Mesenchymal stem cell (in vitro differentiated cells and primary cell): ENCODE results near the gene TRIM28.

Experiments used
- DNase-seq: peaks from one replicate; pipeline ENCODE4 v3.0.0-alpha.2; 2013
- H2AFZ ChIP-seq: one replicate; pipeline ENCODE4 v1.6.1; 2013; ENCODE audit warnings: low read depth, mild to moderate bottlenecking, control low read depth, inconsistent platforms, low read length, moderate library complexity
- H2AK5ac ChIP-seq: 2 replicates; pipeline ENCODE4 v1.6.1; 2013; ENCODE audit warnings: low read length, moderate library complexity, mild to moderate bottlenecking, inconsistent platforms; ENCODE audit not compliant: severe bottlenecking
- H2BK120ac ChIP-seq: one replicate; pipeline ENCODE4 v1.6.1; 2013; ENCODE audit warnings: low read depth, mild to moderate bottlenecking, inconsistent platforms, low read length, moderate library complexity
- H2BK12ac ChIP-seq, 2 experiments: one replicate each; pipeline ENCODE4 v1.6.1; 2013; ENCODE audit warnings: inconsistent platforms in 2 of 2, low read length in 2 of 2, mild to moderate bottlenecking in 2 of 2, moderate library complexity in 2 of 2, control low read depth in 1 of 2
- H2BK15ac ChIP-seq: one replicate; pipeline ENCODE4 v1.6.1; 2013; ENCODE audit warnings: mild to moderate bottlenecking, low read depth, inconsistent platforms; ENCODE audit not compliant: poor library complexity, severe bottlenecking
- H2BK5ac ChIP-seq: 2 replicates; pipeline ENCODE4 v1.6.1; 2013; ENCODE audit warnings: low read depth, mild to moderate bottlenecking, low read length, control low read depth, inconsistent platforms; ENCODE audit not compliant: poor library complexity, severe bottlenecking
- H3K14ac ChIP-seq, 2 experiments: one replicate each; pipeline ENCODE4 v1.6.1; 2013; ENCODE audit warnings: inconsistent platforms in 2 of 2, low read length in 2 of 2, control low read depth in 1 of 2, mild to moderate bottlenecking in 1 of 2, moderate library complexity in 1 of 2
- H3K18ac ChIP-seq, 2 experiments: one replicate each; pipeline ENCODE4 v1.6.1; 2013; ENCODE audit warnings: inconsistent platforms in 2 of 2, low read length in 2 of 2, control low read depth in 1 of 2, low read depth in 1 of 2, mild to moderate bottlenecking in 1 of 2
- H3K23ac ChIP-seq, 2 experiments: one replicate each; pipeline ENCODE4 v1.6.1; 2013; ENCODE audit warnings: inconsistent platforms in 2 of 2, low read length in 2 of 2, mild to moderate bottlenecking in 2 of 2, moderate library complexity in 2 of 2, control low read depth in 1 of 2
- H3K27ac ChIP-seq: 2 replicates; pipeline ENCODE4 v1.5.1; 2013; ENCODE audit warnings: mild to moderate bottlenecking, moderate library complexity, low read length, control low read depth, inconsistent platforms; ENCODE audit not compliant: poor library complexity, severe bottlenecking
- H3K27me3 ChIP-seq, 2 experiments: 2 replicates each; pipeline versions ENCODE4 v1.6.1 to v1.7.0; 2013; ENCODE audit warnings: low read length in 2 of 2, mild to moderate bottlenecking in 2 of 2, moderate library complexity in 2 of 2, control low read depth in 1 of 2, inconsistent platforms in 1 of 2; ENCODE audit not compliant: control insufficient read depth in 1 of 2, insufficient read depth in 1 of 2
- H3K36me3 ChIP-seq, 2 experiments: 2 replicates each; pipeline versions ENCODE4 v1.6.1 to v1.7.0; 2013; ENCODE audit warnings: low read length in 2 of 2, control low read depth in 1 of 2, inconsistent platforms in 1 of 2, low read depth in 1 of 2, mild to moderate bottlenecking in 1 of 2; ENCODE audit not compliant: insufficient read depth in 2 of 2, control insufficient read depth in 1 of 2
- H3K4ac ChIP-seq, 2 experiments: one replicate each; pipeline ENCODE4 v1.6.1; 2013; ENCODE audit warnings: inconsistent platforms in 2 of 2, low read length in 2 of 2, mild to moderate bottlenecking in 2 of 2, moderate library complexity in 2 of 2, control low read depth in 1 of 2, low read depth in 1 of 2
- H3K4me1 ChIP-seq: 2 replicates; pipeline ENCODE4 v1.6.1; 2013; ENCODE audit warnings: low read depth, low read length, control low read depth; ENCODE audit not compliant: control insufficient read depth, insufficient read depth
- H3K4me2 ChIP-seq: 2 replicates; pipeline ENCODE4 v1.6.1; 2013; ENCODE audit warnings: low read length, mild to moderate bottlenecking, inconsistent platforms; ENCODE audit not compliant: poor library complexity, severe bottlenecking
- H3K4me3 ChIP-seq, 2 experiments: 2 replicates each; pipeline versions ENCODE4 v1.5.1 to v1.7.0; 2013; ENCODE audit warnings: low read length in 2 of 2, mild to moderate bottlenecking in 2 of 2, control low read depth in 1 of 2, low read depth in 1 of 2; ENCODE audit not compliant: insufficient read depth in 1 of 2
- H3K79me1 ChIP-seq: replicated peaks from 2 replicates; pipeline ENCODE4 v1.6.1; 2013; ENCODE audit warnings: mild to moderate bottlenecking, control low read depth, low read length, inconsistent platforms; ENCODE audit not compliant: poor library complexity, severe bottlenecking
- H3K9ac ChIP-seq: 2 replicates; pipeline ENCODE4 v1.7.0; 2013; ENCODE audit warnings: mild to moderate bottlenecking, low read length, moderate library complexity
- H3K9me3 ChIP-seq: 2 replicates; pipeline ENCODE4 v1.7.0; 2013; ENCODE audit warnings: mild to moderate bottlenecking, low read length; ENCODE audit not compliant: control insufficient read depth
- H4K8ac ChIP-seq: one replicate; pipeline ENCODE4 v1.6.1; 2013; ENCODE audit warnings: inconsistent platforms, mild to moderate bottlenecking, low read length, moderate library complexity
- H4K91ac ChIP-seq: one replicate; pipeline ENCODE4 v1.6.1; 2013; ENCODE audit warnings: mild to moderate bottlenecking, low read length, inconsistent platforms
- WGBS: methylation state at CpG from one replicate; pipeline ENCODE4 v1.1.7; 2013; ENCODE audit warnings: mixed read lengths; 5-methylcytosine and 5-hydroxymethylcytosine counted together

The TRIM28 gene

DNA sequence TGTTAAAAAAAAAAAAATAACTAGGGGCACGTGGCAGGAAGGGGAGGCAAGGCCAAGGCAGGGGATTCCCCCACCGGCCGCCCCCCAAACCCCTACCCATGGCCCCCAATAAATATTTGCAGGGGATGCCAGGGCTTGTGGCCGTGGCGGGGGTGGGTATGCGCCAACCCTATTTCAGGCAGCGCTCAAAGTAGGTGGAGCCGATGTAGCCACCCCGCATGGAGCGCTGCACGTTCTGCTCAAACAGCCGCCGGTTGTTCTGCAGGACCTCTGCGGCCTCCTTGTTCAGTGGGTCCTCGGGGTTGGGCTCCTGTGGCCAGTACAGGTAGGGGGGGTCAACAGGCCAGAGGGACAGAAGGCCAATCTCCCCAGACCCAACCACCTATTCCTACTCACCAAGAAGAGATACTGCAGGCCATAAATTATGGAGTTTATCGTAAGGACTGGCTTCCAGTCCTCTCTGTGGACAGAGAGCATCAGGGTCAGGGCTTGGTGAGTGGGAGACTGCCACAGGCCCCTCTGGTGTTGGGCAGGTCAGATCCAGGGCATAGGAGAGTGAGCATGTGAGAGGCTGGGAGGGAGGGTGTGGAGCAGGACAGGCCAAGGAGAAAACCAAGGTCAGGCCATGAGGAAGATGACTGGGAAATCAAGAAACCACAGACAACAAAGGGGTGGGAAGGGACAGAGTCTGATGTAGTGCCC lies 12.2 kb downstream of the TRIM28 start:
- Histone ChIP-seq H3K14ac (no peak overlapping the region), H3K36me3 (peaks cover 40 to 45% of the 10 kb centered on the region in 2 experiments), H3K9ac (peak overlapping the region; percentile 100), H3K23ac (no peak overlapping the region), H4K91ac (no peak overlapping the region), H3K18ac (no peak overlapping the region), H3K27ac (no peak overlapping the region), H2BK12ac (no peak overlapping the region), H3K4me2 (no peak overlapping the region), H2BK5ac (no peak overlapping the region), H3K9me3 (no peaks in the 10 kb centered on the region), H3K4ac (no peak overlapping the region), H2BK15ac (no peak overlapping the region), H3K79me1 (peaks cover 18% of the 10 kb centered on the region), H3K27me3 (no peaks in the 10 kb centered on the region), H3K4me3 (peak overlapping the region in 1 of 2 experiments; percentile 98), H3K4me1 (peaks cover 37% of the 10 kb centered on the region), H2AK5ac (peak overlapping the region; percentile 7), H2BK120ac (no peak overlapping the region), H4K8ac (no peak overlapping the region), H2AFZ (no peak overlapping the region)
- DNase-seq = no peak
- 94% methylated on average over 12 of the region's 16 CpGs for WGBS

DNA sequence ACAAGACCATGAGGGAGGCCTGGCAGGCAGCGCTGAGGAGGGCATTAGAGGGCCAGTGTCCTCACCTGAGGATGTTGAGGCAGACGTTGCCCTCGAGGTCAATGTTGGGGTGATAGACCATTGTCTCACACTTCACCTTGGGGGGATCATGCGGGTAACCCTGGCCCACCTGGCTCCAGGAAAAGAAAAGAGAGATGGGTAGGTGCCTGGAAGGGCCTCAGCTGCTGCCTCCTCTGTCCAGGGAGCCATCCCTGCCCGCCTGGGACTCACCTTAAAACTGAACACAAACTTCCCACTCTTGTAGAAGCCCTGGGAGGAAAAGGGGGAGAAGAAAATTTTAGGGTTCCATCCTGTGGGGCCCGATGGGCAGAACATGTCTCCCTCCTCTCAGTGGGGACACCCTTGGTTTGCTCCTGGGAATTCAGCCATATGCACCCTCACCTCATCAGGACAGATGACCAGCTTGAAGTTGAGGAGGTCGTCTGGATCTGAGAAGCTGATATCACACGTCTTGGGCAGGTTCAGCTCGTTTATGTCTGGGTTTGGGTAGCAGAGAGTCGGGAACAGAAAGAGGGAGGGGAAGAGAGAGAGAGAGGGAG lies 12.9 kb downstream of the TRIM28 start:
- Histone ChIP-seq H2BK12ac (peak overlapping the region in 1 of 2 experiments; percentile 47), H2AK5ac (no peak overlapping the region), H3K23ac (peak overlapping the region in 1 of 2 experiments; percentile 66), H4K8ac (no peak overlapping the region), H4K91ac (no peak overlapping the region), H2BK120ac (no peak overlapping the region), H3K9me3 (no peaks in the 10 kb centered on the region), H3K14ac (peak overlapping the region in 1 of 2 experiments; percentile 62), H3K4ac (peak overlapping the region in 1 of 2 experiments; percentile 3), H3K4me3 (peak overlapping the region; percentile 45 to 98), H3K79me1 (peaks cover 15% of the 10 kb centered on the region), H2BK5ac (no peak overlapping the region), H3K4me1 (peaks cover 37% of the 10 kb centered on the region), H3K4me2 (peak overlapping the region; percentile 74), H3K36me3 (peaks cover 33 to 38% of the 10 kb centered on the region in 2 experiments), H3K27me3 (no peaks in the 10 kb centered on the region), H3K9ac (peak overlapping the region; percentile 100), H3K27ac (no peak overlapping the region), H2AFZ (no peak overlapping the region), H2BK15ac (no peak overlapping the region), H3K18ac (no peak overlapping the region)
- no peak for DNase-seq
- WGBS = 81% methylated on average over 9 of the region's 10 CpGs

- WGBS = 32% methylated on average over 12 of the region's 12 CpGs
- Histone ChIP-seq H2AK5ac (no peak overlapping the region), H2BK5ac (peak overlapping the region; percentile 14), H3K27ac (peak overlapping the region; percentile 86), H2AFZ (no peak overlapping the region), H3K9ac (peak overlapping the region; percentile 100), H2BK15ac (no peak overlapping the region), H3K4me1 (peaks cover 42% of the 10 kb centered on the region), H2BK12ac (peak overlapping the region in 1 of 2 experiments; percentile 31), H3K4ac (peak overlapping the region; percentile 77 to 79), H3K18ac (no peak overlapping the region), H3K27me3 (no peaks in the 10 kb centered on the region), H3K4me3 (peak overlapping the region; percentile 87 to 98), H2BK120ac (peak overlapping the region; percentile 86), H3K36me3 (peaks cover 26 to 37% of the 10 kb centered on the region in 2 experiments), H4K91ac (no peak overlapping the region), H3K4me2 (peak overlapping the region; percentile 74), H4K8ac (no peak overlapping the region), H3K14ac (peak overlapping the region in 1 of 2 experiments; percentile 97), H3K23ac (peak overlapping the region in 1 of 2 experiments; percentile 66), H3K79me1 (peaks cover 21% of the 10 kb centered on the region), H3K9me3 (no peaks in the 10 kb centered on the region)
- DNase-seq = no peak
Measured at GRCh38 chr19:58557221-58558065, 13.6 kb downstream of the TRIM28 start.
